ENCODE data around the gene KHDRBS2. TPM values are rescaled to one million over a fixed set of nuclear protein-coding genes. Genes with fewer than 3 reads are reported as not detected.

The KHDRBS2 gene
- total RNA-seq, 1 donor from 2014 or later: not detected

DNA sequence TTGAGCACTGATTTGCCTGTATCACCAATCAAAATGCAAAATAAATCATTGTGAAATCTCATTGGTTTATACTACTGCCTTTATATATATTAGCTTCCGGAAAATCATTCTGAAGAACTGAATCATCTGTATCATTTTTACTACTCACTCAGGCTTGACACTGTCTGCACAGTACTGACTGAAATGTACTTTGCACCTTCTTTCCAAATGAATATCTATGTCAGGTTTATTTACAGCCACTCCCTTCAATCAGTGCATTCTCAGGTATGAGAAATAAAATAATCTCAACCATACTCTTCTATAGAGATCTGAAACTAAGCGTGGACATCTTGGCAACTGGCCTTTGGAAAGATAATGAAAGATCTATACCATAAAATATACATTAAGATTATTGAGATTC, 2.7 kb downstream of the KHDRBS2 start:
- no peaks in the 10 kb centered on the region for H3K36me3 ChIP-seq
- H3K27me3 ChIP-seq: no peaks in the 10 kb centered on the region
- TF ChIP-seq, protein P1, sequence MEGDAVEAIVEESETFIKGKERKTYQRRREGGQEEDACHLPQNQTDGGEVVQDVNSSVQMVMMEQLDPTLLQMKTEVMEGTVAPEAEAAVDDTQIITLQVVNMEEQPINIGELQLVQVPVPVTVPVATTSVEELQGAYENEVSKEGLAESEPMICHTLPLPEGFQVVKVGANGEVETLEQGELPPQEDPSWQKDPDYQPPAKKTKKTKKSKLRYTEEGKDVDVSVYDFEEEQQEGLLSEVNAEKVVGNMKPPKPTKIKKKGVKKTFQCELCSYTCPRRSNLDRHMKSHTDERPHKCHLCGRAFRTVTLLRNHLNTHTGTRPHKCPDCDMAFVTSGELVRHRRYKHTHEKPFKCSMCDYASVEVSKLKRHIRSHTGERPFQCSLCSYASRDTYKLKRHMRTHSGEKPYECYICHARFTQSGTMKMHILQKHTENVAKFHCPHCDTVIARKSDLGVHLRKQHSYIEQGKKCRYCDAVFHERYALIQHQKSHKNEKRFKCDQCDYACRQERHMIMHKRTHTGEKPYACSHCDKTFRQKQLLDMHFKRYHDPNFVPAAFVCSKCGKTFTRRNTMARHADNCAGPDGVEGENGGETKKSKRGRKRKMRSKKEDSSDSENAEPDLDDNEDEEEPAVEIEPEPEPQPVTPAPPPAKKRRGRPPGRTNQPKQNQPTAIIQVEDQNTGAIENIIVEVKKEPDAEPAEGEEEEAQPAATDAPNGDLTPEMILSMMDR (IDR thresholded peaks at IDR 0.05): no peak
- H3K4me1 ChIP-seq: no peaks in the 10 kb centered on the region
- no peaks in the 10 kb centered on the region for H3K9me3 ChIP-seq
- no peak overlapping the region for H3K27ac ChIP-seq
- H3K4me3 ChIP-seq: no peak overlapping the region
- DNase-seq (ENCODE audit: low spot score in 2 of 2): no peak
- intact Hi-C loops (cut with DNase I): no loop called here

DNA sequence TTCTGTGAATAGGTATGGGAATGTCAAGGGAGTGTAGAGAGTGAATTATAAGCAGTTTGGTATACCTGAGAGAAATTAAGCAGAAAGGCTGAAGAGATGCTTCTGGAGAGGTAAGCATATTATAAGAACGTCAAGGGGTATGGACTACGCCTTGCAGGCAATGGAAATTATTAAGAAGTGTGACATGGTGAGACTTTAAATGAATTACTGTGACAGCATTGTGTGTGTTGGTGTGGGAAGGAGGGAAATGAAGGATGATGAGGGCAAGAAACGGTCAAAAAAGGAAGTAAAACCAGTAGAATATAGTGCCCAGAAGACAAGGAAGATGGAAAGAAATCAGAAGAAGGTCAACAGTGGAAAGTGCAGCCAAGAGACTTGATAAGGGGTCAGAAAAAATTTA, 5.9 kb downstream of the KHDRBS2 start:
- Histone ChIP-seq H3K27me3 (no peaks in the 10 kb centered on the region), H3K27ac (no peak overlapping the region), H3K9me3 (no peaks in the 10 kb centered on the region), H3K4me1 (no peaks in the 10 kb centered on the region), H3K4me3 (no peak overlapping the region), H3K36me3 (no peaks in the 10 kb centered on the region)
- DNase-seq (ENCODE audit: low spot score in 2 of 2): no peak
- TF ChIP-seq, protein P1 (IDR thresholded peaks at IDR 0.05): no peak
- intact Hi-C loops (cut with DNase I): no loop called here

DNA sequence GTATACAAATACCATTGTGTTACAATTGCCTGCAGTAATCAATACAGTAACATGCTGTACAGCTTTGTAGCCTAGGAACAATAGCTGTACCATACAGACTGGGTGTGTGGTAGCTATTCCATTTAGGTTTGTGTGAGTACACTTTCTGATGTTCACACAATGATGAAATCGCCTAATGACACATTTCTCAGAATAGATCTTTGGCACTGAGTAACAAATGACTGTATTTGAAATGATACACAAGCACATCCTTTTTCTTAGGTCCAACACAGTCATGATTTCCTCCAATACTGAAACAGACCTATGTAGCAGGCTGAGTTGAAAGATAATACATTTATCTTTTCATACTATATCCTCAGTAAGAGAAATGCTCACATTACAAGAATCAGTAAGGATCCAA, 13.9 kb downstream of the KHDRBS2 start:
- H3K27me3 ChIP-seq: no peaks in the 10 kb centered on the region
- no peaks in the 10 kb centered on the region for H3K36me3 ChIP-seq
- no peaks in the 10 kb centered on the region for H3K9me3 ChIP-seq
- H3K4me1 ChIP-seq: no peaks in the 10 kb centered on the region
- intact Hi-C loops (cut with DNase I): no loop called here
- TF ChIP-seq, protein P1 (IDR thresholded peaks at IDR 0.05): no peak
- H3K4me3 ChIP-seq: no peak overlapping the region
- H3K27ac ChIP-seq: no peak overlapping the region
- no peak for DNase-seq (ENCODE audit: low spot score in 2 of 2)

DNA sequence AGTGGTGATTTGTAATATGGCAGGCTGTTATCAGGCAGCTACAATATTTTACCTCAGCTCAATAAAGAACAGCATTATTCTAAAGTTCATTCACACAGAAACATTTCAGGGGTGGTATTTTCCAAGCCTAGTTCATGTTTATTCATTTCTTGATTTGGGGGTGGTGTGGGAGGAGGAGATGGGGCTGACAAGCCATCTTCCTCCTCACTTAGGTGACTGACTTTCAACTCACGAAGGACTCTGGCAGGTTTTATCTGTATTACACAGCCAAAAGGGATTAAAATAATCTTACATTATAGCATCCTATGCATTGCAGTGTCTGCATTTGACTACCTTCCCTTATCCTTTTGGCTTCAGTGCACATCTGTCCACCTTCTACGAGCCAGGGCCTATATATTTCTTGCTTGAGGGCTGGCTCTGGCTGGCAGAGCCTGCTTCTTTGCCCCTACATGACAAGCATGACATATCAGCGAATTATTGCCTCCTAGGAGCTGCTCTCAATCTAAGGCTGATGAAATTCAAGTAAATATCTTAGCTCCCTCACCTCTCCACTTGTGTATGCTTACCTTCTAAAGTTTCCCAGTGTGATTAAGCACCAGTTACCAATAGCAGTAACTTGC, 20.0 kb downstream of the KHDRBS2 start:
- Histone ChIP-seq H3K4me3 (no peak overlapping the region), H3K9me3 (no peaks in the 10 kb centered on the region), H3K27me3 (no peaks in the 10 kb centered on the region), H3K36me3 (no peaks in the 10 kb centered on the region), H3K27ac (no peak overlapping the region), H3K4me1 (no peaks in the 10 kb centered on the region)
- DNase-seq (ENCODE audit: low spot score in 2 of 2): no peak
- TF ChIP-seq, protein P1 (IDR thresholded peaks at IDR 0.05): no peak
- intact Hi-C loops (cut with DNase I): no loop called here

DNA sequence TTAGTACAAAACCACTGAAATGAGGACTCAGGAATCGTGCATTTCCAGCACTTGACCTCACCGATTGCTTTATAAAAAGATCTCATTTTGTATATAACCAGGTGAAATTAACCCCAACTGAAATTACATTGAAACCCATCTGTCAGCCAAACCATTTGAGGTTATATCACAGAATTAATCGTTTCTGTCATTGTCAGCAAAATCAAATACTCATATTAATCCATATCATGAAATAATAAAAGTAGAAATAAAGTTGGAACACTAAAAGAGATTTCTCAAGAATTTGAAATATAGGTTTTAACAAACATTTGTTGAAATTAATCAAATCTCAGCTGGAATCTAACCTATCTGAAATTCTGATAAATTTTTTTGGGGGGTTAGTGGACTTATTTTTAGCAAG, 23.7 kb downstream of the KHDRBS2 start:
- no peak overlapping the region for H3K4me3 ChIP-seq
- no peaks in the 10 kb centered on the region for H3K27me3 ChIP-seq
- no peaks in the 10 kb centered on the region for H3K36me3 ChIP-seq
- no peaks in the 10 kb centered on the region for H3K4me1 ChIP-seq
- TF ChIP-seq, protein P1 (IDR thresholded peaks at IDR 0.05): no peak
- DNase-seq (ENCODE audit: low spot score in 2 of 2): no peak
- H3K9me3 ChIP-seq: no peaks in the 10 kb centered on the region
- H3K27ac ChIP-seq: no peak overlapping the region
- intact Hi-C loops (cut with DNase I): no loop called here

DNA sequence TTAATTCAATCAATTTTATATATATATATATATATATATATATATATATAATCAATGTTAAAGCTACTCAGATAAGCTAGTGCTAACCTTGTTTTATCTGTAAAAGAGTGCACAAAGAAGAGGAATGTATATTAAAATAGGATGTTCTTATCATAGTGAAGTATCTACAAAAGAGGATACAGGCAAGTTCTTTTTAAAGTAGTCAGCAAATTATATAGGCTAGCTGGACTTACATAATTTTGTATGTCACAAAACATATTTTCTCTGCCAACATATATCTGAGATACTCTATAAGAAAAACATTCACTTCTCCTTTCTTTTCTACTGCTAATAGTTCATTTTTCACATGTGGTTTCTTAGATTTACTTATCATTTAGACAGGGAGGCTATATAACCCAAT, 39.9 kb downstream of the KHDRBS2 start:
- Histone ChIP-seq H3K27ac (no peak overlapping the region), H3K9me3 (no peaks in the 10 kb centered on the region), H3K4me3 (no peak overlapping the region), H3K4me1 (no peaks in the 10 kb centered on the region), H3K36me3 (no peaks in the 10 kb centered on the region), H3K27me3 (no peaks in the 10 kb centered on the region)
- intact Hi-C loops (cut with DNase I): no loop called here
- DNase-seq (ENCODE audit: low spot score in 2 of 2): no peak
- TF ChIP-seq, protein P1 (IDR thresholded peaks at IDR 0.05): no peak

Measured in ascending aorta (tissue), 2 donors.